Measurements from ENCODE around the gene STC2.

DNA sequence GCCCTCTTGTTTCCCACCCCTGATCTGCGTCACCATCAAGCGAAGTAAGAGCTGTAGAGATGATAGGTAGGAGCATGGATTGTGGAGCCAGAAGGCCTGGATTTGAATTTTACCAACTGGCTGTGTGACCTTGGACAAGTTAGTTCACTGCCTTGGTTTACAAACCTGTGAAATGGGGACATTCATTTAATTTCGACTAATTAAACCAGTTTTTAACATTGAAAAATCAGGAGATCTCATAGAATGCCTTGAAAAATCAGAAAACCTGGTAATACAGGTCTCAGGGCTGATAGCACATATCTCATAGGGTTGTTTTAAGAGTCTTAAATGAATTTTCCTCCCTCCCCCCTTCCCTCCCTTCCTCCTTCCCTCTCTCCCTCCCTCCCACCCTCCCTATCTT lies 38.8 kb downstream of the STC2 start:
- no peak for TF ChIP-seq EZH2 (IDR thresholded peaks at IDR 0.05; ENCODE audit: insufficient read depth, poor library complexity, severe bottlenecking)
- TF ChIP-seq EZH2phosphoT487 (IDR thresholded peaks at IDR 0.05; ENCODE audit: insufficient read depth, low read depth), result no peak
